ENCODE results near the gene TAS2R46. TPM values are rescaled to one million over a fixed set of nuclear protein-coding genes. Genes with fewer than 3 reads are reported as not detected.
"Not testable (repeated sequence)": the region's sequence is repeated elsewhere in the genome, so short reads cannot be mapped to it uniquely, and the experiment has no call there.

Gene TAS2R46
- under 1 TPM; 0.50 to 0.81 TPM for total RNA-seq
- long read RNA-seq: 0 reads

DNA sequence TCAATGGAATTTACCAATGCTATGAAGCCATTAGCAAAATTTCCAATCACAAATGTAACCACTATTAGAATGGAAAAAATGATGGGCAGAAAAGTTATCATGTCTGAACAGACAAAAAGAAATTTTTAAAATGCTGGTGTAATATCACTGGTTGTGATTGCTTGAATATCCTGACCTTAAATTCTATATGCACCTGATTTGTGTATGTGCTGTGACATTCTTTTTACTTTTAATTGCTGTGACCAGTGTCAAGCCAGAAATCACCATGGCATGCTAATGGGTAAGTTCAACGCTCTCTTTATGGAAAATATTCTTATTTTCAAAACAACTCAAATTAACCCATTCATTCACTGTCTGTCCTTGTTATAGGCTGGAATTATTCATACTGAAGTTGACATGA lies at the start of gene TAS2R46:
TSS of gene TAS2R46 (minus strand) at position 101 of the 400 bp plus-strand sequence. CDS start at position 101, 0 bp downstream.
- intact Hi-C loops (cut with DNase I); ATAC-seq; DNase-seq: not testable (repeated sequence)

DNA sequence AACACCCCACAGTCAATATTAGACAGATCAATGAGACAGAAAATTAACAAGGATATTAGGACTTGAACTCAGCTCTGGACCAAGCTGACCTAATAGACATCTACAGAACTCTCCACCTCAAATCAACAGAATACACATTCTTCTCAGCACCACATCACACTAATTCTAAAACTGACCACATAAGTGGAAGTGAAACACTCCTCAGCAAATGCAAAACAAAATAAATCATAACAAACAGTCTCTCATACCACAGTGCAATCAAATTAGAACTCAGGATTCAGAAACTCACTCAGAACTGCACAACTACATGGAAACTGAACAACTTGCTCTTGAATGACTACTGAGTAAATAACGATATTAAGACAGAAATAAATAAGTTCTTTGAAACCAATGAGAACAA lies 49.1 kb upstream of the TAS2R46 start:
- DNase-seq; intact Hi-C loops (cut with DNase I); ATAC-seq: not testable (repeated sequence)

- DNase-seq (no peak), ATAC-seq (no peak)
- intact Hi-C loops (cut with DNase I): no loop called here
Measured at GRCh38 chr12:11108862-11109261, 46.8 kb upstream of the TAS2R46 start.

GRCh38 chr12:11107719-11108118 lies 45.6 kb upstream of the TAS2R46 start:
- ATAC-seq (no peak), DNase-seq (no peak)
- intact Hi-C loops (cut with DNase I): no loop called here

- intact Hi-C loops (cut with DNase I): no loop called here
- ATAC-seq (no peak), DNase-seq (no peak)
Measured at GRCh38 chr12:11106288-11106687, 44.2 kb upstream of the TAS2R46 start.

DNA sequence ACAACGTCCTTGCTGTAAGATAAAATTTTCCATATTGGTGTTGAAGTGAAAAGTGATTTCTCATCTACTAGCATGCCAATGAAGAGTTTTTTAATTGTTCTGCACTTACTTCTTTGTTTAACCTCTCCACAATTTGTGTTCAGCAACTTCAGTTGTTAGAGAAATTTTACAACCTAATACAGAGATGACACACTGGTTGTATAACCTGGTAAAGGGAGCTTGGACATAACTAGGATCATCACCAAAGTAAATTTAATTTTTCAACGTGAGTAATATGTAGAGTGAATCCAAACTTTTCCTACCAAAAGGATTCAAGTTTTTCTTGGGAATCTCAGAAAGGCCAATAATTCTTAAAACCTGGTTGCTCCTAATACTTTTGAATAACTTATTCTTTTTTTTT lies 43.5 kb upstream of the TAS2R46 start:
- DNase-seq: no peak
- ATAC-seq: no peak
- intact Hi-C loops (cut with DNase I): no loop called here

DNA sequence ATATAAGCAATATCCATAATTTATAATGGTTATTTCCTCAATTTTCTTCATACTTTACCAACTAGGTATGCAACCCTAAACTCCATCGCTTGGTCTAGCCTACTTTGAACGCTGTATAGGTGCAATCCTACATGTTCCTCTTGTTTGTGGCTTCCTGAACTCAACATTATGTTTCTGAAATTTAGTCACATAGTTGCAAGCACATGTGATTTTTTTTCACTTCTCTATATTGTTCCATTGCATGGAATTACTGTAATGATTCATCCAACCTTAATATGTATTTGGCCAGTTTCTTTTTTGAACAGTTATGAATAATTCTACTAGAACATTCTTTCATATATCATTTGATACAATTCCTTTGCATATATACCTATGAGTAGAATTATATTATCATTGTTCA lies 32.8 kb upstream of the TAS2R46 start:
- DNase-seq; intact Hi-C loops (cut with DNase I); ATAC-seq: not testable (repeated sequence)

GRCh38 chr12:11092128-11092527 lies 30.0 kb upstream of the TAS2R46 start, which contains the start of gene TAS2R43:
Gene TAS2R43, minus strand, starts transcription at chr12:11092313. Its CDS starts 84 bp downstream, at chr12:11092229.
- ATAC-seq (no peak), DNase-seq (no peak)
- intact Hi-C loops (cut with DNase I): no loop called here

GRCh38 chr12:11089246-11089645 lies 27.2 kb upstream of the TAS2R46 start:
- ATAC-seq: peak in 1 of 2 donors; percentile 78
- intact Hi-C loops (cut with DNase I): no loop called here
- no peak for DNase-seq

- ATAC-seq (no peak), DNase-seq (no peak)
- intact Hi-C loops (cut with DNase I): no loop called here
Measured at GRCh38 chr12:11085419-11085818, 23.3 kb upstream of the TAS2R46 start.

- intact Hi-C loops (cut with DNase I): no loop called here
- ATAC-seq: no peak
- no peak for DNase-seq
Measured at GRCh38 chr12:11081987-11082386, 19.9 kb upstream of the TAS2R46 start.

DNA sequence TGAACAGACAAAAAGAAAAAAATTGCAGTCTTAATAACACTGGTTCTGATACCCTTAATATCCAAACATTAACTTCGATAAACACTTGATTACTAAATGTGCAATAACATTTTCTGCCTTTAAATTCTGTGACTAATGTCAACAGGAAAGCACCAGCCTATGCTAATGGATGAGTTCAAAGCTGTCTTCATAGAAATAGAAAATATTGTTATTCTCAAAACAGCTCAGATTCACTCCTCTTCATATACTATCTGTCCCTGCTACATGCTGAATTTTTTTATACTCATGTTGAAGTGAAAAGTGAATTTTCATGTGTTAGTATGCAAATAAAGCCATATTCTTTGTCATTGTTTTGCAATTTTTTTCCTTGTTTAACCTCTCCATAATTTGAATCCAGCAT lies 16.2 kb upstream of the TAS2R46 start:
- no peak for ATAC-seq
- intact Hi-C loops (cut with DNase I): no loop called here
- DNase-seq: no peak

DNA sequence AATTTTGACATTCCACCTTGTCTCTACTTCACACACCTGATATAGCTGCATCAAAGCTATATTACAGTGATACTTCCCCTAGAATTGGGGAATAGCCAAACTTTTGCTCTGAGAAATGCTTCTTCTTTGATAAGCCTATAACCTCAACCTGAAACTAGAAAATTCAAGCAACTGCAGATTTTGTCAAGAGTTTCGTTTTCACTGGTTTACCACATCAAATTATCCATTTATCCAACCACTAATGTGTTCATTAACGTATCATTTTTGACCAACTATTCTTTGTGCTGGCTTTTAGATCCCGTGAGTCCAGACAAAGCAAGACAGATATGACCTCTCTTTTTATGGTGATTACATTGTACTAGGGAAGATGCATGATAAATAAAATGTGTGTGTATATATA lies 13.5 kb upstream of the TAS2R46 start:
- DNase-seq (no peak), ATAC-seq (no peak)
- intact Hi-C loops (cut with DNase I): no loop called here

DNA sequence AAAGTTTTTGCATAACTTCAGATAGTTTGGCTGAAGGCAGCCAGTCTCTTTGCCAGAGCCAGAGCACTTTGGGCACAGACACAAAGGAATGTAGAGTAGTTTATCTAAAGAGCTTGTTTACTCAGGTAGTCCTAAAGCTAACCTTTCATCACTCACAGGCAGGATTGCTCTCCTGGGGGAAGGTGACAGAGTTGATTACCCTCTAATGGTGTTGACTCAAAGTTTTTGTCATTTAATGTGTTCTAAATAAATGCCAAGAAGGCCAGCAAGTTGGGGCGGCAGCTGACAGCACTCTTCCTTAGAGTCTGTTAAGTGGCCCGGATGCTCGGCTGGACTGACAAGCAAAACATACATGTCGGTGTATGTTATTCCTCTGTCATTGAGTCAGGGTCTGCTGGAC lies 9.3 kb upstream of the TAS2R46 start:
- DNase-seq (no peak), ATAC-seq (no peak)
- intact Hi-C loops (cut with DNase I): no loop called here

GRCh38 chr12:11070999-11071398 lies 8.9 kb upstream of the TAS2R46 start:
- DNase-seq (no peak), ATAC-seq (no peak)
- intact Hi-C loops (cut with DNase I): no loop called here

DNA sequence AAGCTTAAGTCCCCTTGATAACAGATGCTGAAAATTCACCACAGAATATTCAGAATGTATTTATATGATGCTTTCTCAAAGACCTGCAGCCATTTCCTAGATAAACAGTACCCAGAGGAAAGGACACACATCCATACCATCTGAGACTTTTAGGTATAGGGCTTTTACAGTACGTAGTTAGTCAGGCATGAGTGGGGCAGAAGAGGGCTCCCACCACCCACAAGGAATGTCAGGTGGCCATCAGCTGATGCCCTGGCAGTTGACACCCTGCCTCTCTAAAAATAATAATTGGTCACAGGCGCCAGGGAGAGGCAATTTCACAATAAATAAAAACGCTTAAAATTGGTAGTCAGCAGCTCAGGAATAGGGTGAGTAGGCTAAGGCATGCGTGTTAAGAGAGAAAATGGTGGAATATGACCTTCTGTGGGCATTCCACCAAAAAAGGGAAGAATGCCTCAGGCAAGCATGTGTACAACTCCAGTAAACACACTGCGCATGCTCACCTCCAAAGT lies 7.8 kb upstream of the TAS2R46 start:
- DNase-seq (no peak), ATAC-seq (peak; percentile 34 to 51)
- intact Hi-C loops (cut with DNase I): no loop called here

DNA sequence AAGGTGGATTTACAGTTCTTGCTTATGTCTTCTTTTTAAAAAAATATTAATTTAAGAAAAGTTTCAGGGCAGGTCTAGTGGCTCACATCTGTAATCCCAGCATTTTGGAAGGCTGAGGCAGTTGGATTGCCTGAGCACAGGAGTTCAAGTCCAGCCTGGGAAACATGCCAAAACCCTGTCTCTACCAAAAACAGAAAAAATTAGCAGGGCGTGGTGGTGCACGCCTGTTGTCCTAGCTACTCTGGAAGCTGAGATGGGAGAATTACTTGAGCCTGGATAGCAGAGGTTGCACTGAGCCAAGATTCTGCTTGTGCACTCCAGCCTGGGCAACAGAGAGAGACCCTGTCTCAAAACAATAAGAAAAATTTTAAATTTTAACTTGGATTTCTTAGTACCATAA lies 5.4 kb upstream of the TAS2R46 start:
- ATAC-seq: peak; percentile 34 to 86
- intact Hi-C loops (cut with DNase I): no loop called here
- peak; percentile 34 for DNase-seq

DNA sequence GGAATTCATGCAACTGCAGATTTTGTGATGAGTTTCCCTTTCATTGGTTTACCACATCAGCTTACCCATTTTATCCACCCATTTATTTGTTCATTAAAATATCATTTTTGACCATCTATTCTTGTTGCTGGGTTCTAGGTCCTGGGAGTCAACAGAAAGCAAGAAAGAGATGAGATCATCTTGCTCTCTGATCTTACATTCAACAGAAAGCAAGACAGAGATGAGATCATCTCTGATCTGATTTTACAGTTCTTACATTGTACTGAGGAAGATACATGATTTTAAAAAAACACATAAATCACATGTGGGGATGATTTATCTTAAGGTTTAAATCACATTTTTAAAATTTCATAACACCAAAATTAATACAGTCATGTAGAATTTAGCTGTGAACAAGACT lies 2.3 kb downstream of the TAS2R46 start:
- ATAC-seq: no peak
- DNase-seq: no peak
- intact Hi-C loops (cut with DNase I): no loop called here

DNA sequence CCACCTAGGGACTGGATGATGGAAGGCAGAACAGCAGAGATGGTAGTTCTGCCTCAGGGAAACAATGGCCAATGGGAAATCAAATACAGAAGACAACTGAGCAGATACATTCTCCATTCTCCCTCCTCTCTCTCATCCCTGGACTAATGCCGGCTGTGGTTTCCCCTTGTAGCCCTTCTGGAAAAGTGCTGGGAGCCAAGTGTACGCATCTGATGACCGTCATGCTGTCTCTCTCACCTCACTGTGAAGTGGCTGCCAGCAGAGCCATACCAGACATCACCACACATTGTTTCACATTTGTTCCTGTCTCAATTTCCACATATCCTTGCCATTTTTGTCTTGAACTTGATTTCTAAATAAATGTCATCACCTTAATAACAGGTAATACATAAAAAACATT lies 3.1 kb downstream of the TAS2R46 start:
- DNase-seq: peak; percentile 55
- peak; percentile 82 to 90 for ATAC-seq
- intact Hi-C loops (cut with DNase I): no loop called here

DNA sequence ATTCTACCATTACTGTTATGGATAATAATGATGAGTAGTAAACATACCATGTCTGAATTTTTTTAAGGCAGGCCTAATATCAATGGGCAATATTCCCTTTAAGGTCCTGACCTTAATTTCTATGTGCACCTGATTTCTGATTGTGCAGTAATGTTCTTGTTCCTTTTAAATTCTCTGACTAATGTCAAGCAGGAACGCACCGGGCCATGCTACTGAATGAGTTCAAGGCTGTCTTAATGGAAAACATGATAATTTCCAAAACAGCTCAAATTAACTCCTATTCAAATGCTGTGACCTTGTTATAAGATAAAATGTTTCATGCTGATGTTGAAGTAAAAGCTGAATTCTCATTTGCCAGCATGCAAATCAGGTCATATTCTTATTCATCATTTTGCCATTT lies 6.8 kb downstream of the TAS2R46 start:
- no peak for DNase-seq
- intact Hi-C loops (cut with DNase I): no loop called here

DNA sequence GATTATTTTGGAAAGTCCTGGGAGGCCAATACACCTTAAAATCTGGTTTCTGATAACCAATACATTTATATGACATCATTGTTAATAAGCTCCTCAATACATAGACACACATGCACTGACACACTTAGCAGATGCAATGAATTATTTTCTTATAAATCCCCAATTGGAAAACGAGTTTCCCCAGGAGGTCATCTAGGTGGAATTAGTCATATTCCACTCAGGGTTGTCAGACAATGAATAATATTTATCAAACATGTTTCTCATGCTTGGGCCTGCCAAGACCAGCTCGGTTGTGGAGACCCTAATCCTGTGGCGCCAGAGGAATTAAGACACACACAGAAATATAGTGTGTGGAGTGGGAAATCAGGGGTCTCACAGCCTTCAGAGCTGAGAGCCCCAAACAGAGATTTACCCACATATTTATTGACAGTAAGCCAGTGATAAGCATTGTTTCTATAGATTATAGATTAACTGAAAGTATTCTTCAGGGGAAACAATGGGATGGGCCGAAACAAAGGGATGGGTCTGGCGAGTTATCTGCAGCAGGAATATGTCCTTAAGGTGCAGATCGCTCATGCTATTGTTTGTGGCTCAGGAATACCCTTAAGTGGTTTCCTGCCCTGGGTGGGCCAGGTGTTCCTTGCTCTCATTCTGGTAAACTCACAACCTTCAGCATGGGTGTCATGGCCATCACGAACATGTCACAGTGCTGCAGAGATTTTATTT lies 12.1 kb downstream of the TAS2R46 start:
- ATAC-seq; DNase-seq; intact Hi-C loops (cut with DNase I): not testable (repeated sequence)

More for the DNA sequence above, 6.8 kb downstream of the TAS2R46 start:
- ATAC-seq: no peak

All from left cardiac atrium (tissue), 4 donors.